GM12878 (cell line): ENCODE data around the gene SOX4. TPM values are rescaled to one million over a fixed set of nuclear protein-coding genes. Genes with fewer than 3 reads are reported as not detected.

ENCODE experiments used
- BCLAF1 ChIP-seq: fragments of 450-650 bp; IDR thresholded peaks from 2 replicates; pipeline ENCODE4 v1.6.1; 2017; ENCODE audit warnings: antibody characterized with exemption, mild to moderate bottlenecking, moderate library complexity
- BHLHE40 ChIP-seq, 2 experiments: fragments of 450-650 bp in 1 of 2; IDR thresholded peaks; 2 replicates each; pipeline ENCODE4 v1.6.1; 2011 to 2017; ENCODE audit warnings: low read depth in 2 of 2, borderline replicate concordance in 1 of 2, improper control_type of control experiment in 1 of 2, low read length in 1 of 2, mild to moderate bottlenecking in 1 of 2
- BRCA1 ChIP-seq: IDR thresholded peaks from 2 replicates; pipeline ENCODE4 v1.6.1; 2011; ENCODE audit warnings: low read depth, low read length, improper control_type of control experiment
- CBX3 ChIP-seq: fragments of 200-600 bp; sonication (generic); IDR thresholded peaks from 2 replicates; pipeline ENCODE4 v1.6.1; 2016; ENCODE audit warnings: low read depth, borderline replicate concordance
- ESRRA ChIP-seq: IDR thresholded peaks from 2 replicates; pipeline ENCODE4 v1.6.1; 2012; ENCODE audit warnings: mild to moderate bottlenecking, low read length, improper control_type of control experiment
- GABPA ChIP-seq: IDR thresholded peaks from 2 replicates; pipeline ENCODE4 v1.6.1; 2014; ENCODE audit warnings: antibody characterized with exemption, low read depth, mild to moderate bottlenecking, inconsistent platforms
- IKZF1 ChIP-seq: fragments of 450-650 bp; conservative IDR thresholded peaks from 2 replicates; pipeline ENCODE4 v1.6.1; 2017; ENCODE audit warnings: antibody characterized with exemption, mild to moderate bottlenecking
- IKZF2 ChIP-seq, 2 experiments: fragments of 450-650 bp; IDR thresholded peaks; 2 replicates each; pipeline ENCODE4 v1.6.1; 2017; ENCODE audit warnings: mild to moderate bottlenecking in 2 of 2, moderate library complexity in 2 of 2
- IRF5 ChIP-seq: fragments of 450-650 bp; IDR thresholded peaks from 2 replicates; pipeline ENCODE4 v1.6.1; 2017; ENCODE audit warnings: borderline replicate concordance
- KLF5 ChIP-seq: fragments of 450-650 bp; IDR thresholded peaks from 2 replicates; pipeline ENCODE4 v1.6.1; 2014; ENCODE audit warnings: mild to moderate bottlenecking; ENCODE audit not compliant: partially characterized antibody
- MTA3 ChIP-seq: IDR thresholded peaks from 2 replicates; pipeline ENCODE4 v1.6.1; 2012; ENCODE audit warnings: low read length, inconsistent platforms, borderline replicate concordance
- MYC ChIP-seq: IDR thresholded peaks from 2 replicates; pipeline ENCODE4 v1.6.1; 2011; ENCODE audit warnings: mild to moderate bottlenecking, low read length, moderate library complexity, inconsistent platforms; ENCODE audit not compliant: insufficient read depth, insufficient replicate concordance, insufficient read length, severe bottlenecking
- PML ChIP-seq: IDR thresholded peaks from 2 replicates; pipeline ENCODE4 v1.6.1; 2012; ENCODE audit warnings: low read length, inconsistent platforms
- POU2F2 ChIP-seq: IDR thresholded peaks from 3 replicates; pipeline ENCODE4 v1.6.1; 2011; ENCODE audit warnings: low read depth, mild to moderate bottlenecking, low read length, borderline replicate concordance
- TAF1 ChIP-seq: IDR thresholded peaks from 2 replicates; pipeline ENCODE4 v1.6.1; 2011; ENCODE audit warnings: mild to moderate bottlenecking, low read depth, low read length, borderline replicate concordance
- TCF12 ChIP-seq: IDR thresholded peaks from 2 replicates; pipeline ENCODE4 v1.6.1; 2011; ENCODE audit warnings: low read depth, mild to moderate bottlenecking, low read length
- ZNF384 ChIP-seq: IDR thresholded peaks from 2 replicates; pipeline ENCODE4 v1.6.1; 2012; ENCODE audit warnings: low read depth, mild to moderate bottlenecking, low read length, improper control_type of control experiment, borderline replicate concordance
- polyA plus RNA-seq, 11 experiments: library from polyadenylated mRNA; depleted of rRNA in 4 of 11; unstranded in 6 of 11; stranded (reverse) in 5 of 11; fragments of >200 nt; fragmentation: Nextera tagmentation in 4 of 11; fragmentation: Illumina TruSeq in 1 of 11; extraction: Ambion mirVana in 4 of 11; extraction: Trizol in 1 of 11; gene quantifications; 1 replicate in 1 of 11; 2 replicates in 10 of 11; pipeline versions ENCODE4 v1.2.1 to v1.2.3, GENCODE V29; 2011 to 2016; ENCODE audit warnings: inconsistent platforms in 2 of 11, missing spikeins in 2 of 11, low read depth in 1 of 11
- total RNA-seq, 4 experiments: library from RNA; depleted of rRNA in 3 of 4; stranded (reverse); fragments of >200 nt in 3 of 4; fragmentation: Illumina TruSeq in 1 of 4; extraction: Trizol in 1 of 4; gene quantifications; 2 replicates each; pipeline versions ENCODE4 v1.2.1 to v1.2.3, GENCODE V29; 2013 to 2021
- TF ChIP-seq, protein P1 (sequence below): fragments of 150-350 bp; IDR thresholded peaks from 2 replicates; pipeline ENCODE4 v1.6.1; 2014; ENCODE audit warnings: mild to moderate bottlenecking, low read depth, low read length
- TF ChIP-seq, protein P2 (sequence below): fragments of 450-650 bp; IDR thresholded peaks from 2 replicates; pipeline ENCODE4 v1.6.1; 2016; ENCODE audit warnings: mild to moderate bottlenecking, moderate library complexity, borderline replicate concordance

Gene SOX4
- total and polyA plus RNA-seq, 10 of the 15 experiments (the other 5 are each of a cell fraction or from before 2014, with no cell fraction given) = 16.8 to 119 (median 26.5) TPM

GRCh38 chr6:21588481-21589351 lies 4.8 kb upstream of the SOX4 start (continued):
- TF ChIP-seq, protein P1, sequence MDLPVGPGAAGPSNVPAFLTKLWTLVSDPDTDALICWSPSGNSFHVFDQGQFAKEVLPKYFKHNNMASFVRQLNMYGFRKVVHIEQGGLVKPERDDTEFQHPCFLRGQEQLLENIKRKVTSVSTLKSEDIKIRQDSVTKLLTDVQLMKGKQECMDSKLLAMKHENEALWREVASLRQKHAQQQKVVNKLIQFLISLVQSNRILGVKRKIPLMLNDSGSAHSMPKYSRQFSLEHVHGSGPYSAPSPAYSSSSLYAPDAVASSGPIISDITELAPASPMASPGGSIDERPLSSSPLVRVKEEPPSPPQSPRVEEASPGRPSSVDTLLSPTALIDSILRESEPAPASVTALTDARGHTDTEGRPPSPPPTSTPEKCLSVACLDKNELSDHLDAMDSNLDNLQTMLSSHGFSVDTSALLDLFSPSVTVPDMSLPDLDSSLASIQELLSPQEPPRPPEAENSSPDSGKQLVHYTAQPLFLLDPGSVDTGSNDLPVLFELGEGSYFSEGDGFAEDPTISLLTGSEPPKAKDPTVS = no peak
- TF ChIP-seq ZNF384 (peak; percentile 99), KLF5 (no peak), GABPA (peak; percentile 52), IRF5 (no peak), BHLHE40 (IDR thresholded peaks at IDR 0.05; ENCODE audit: borderline replicate concordance in 1 of 2, low read depth in 2 of 2, low read length in 1 of 2) (no peak), BRCA1 (no peak), IKZF1 (peak; percentile 60; the same call in 1 of the 2 replicates), MTA3 (no peak; the same call in 1 of the 2 replicates), IKZF2 (IDR thresholded peaks at IDR 0.05) (peak; percentile 29 to 54; a peak in 2 of 4 replicates), BCLAF1 (no peak), ESRRA (no peak), MYC (no peak), CBX3 (no peak), TAF1 (peak; percentile 89), TCF12 (0 out of 2 replicates have a peak, but pooled peaks have one; percentile 4), PML (no peak), POU2F2 (no peak)
- TF ChIP-seq, protein P2, sequence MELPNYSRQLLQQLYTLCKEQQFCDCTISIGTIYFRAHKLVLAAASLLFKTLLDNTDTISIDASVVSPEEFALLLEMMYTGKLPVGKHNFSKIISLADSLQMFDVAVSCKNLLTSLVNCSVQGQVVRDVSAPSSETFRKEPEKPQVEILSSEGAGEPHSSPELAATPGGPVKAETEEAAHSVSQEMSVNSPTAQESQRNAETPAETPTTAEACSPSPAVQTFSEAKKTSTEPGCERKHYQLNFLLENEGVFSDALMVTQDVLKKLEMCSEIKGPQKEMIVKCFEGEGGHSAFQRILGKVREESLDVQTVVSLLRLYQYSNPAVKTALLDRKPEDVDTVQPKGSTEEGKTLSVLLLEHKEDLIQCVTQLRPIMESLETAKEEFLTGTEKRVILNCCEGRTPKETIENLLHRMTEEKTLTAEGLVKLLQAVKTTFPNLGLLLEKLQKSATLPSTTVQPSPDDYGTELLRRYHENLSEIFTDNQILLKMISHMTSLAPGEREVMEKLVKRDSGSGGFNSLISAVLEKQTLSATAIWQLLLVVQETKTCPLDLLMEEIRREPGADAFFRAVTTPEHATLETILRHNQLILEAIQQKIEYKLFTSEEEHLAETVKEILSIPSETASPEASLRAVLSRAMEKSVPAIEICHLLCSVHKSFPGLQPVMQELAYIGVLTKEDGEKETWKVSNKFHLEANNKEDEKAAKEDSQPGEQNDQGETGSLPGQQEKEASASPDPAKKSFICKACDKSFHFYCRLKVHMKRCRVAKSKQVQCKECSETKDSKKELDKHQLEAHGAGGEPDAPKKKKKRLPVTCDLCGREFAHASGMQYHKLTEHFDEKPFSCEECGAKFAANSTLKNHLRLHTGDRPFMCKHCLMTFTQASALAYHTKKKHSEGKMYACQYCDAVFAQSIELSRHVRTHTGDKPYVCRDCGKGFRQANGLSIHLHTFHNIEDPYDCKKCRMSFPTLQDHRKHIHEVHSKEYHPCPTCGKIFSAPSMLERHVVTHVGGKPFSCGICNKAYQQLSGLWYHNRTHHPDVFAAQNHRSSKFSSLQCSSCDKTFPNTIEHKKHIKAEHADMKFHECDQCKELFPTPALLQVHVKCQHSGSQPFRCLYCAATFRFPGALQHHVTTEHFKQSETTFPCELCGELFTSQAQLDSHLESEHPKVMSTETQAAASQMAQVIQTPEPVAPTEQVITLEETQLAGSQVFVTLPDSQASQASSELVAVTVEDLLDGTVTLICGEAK = no peak; the same call in 1 of the 2 replicates
